HG02852 (cell line): Measurements from ENCODE around the gene DPYSL4.

ENCODE experiments used
- ATAC-seq: cut with Tn5 transposase; IDR thresholded peaks from one replicate; pipeline ENCODE4 v1.9.1; 2021; ENCODE audit warnings: mild to moderate bottlenecking, moderate library complexity; ENCODE audit not compliant: unreplicated experiment

The DPYSL4 gene

GRCh38 chr10:132225073-132225848, 38.5 kb downstream of the DPYSL4 start:
- no peak for ATAC-seq

- no peak for ATAC-seq
These were observed 39.1 kb downstream of the DPYSL4 start for GRCh38 chr10:132225849-132226205.

GRCh38 chr10:132226586-132227405, 40.0 kb downstream of the DPYSL4 start:
- ATAC-seq: no peak

GRCh38 chr10:132227851-132228390, 41.2 kb downstream of the DPYSL4 start:
- ATAC-seq: no peak

- ATAC-seq: no peak
These were observed 41.9 kb downstream of the DPYSL4 start for GRCh38 chr10:132228616-132229015.

GRCh38 chr10:132229096-132229495, 42.3 kb downstream of the DPYSL4 start:
- no peak for ATAC-seq

- no peak for ATAC-seq
These were observed 43.2 kb downstream of the DPYSL4 start for GRCh38 chr10:132229834-132230556.

GRCh38 chr10:132230557-132231210, 43.9 kb downstream of the DPYSL4 start:
- ATAC-seq: no peak

- no peak for ATAC-seq
These were observed 44.9 kb downstream of the DPYSL4 start for GRCh38 chr10:132231656-132232022.

- ATAC-seq: no peak
These were observed 45.5 kb downstream of the DPYSL4 start for GRCh38 chr10:132232023-132232951.

- no peak for ATAC-seq
These were observed 46.2 kb downstream of the DPYSL4 start for GRCh38 chr10:132232981-132233380.

GRCh38 chr10:132233501-132234085, 46.8 kb downstream of the DPYSL4 start:
- no peak for ATAC-seq

GRCh38 chr10:132234860-132235259, 48.1 kb downstream of the DPYSL4 start:
- ATAC-seq: no peak

- no peak for ATAC-seq
These were observed 49.4 kb downstream of the DPYSL4 start for GRCh38 chr10:132236161-132236560.

- ATAC-seq: no peak
These were observed 50.1 kb downstream of the DPYSL4 start for GRCh38 chr10:132236881-132237280.

GRCh38 chr10:132237396-132237795, 50.6 kb downstream of the DPYSL4 start:
- ATAC-seq: no peak

GRCh38 chr10:132237871-132238270, 51.1 kb downstream of the DPYSL4 start:
- ATAC-seq: no peak

- ATAC-seq: no peak
These were observed 51.8 kb downstream of the DPYSL4 start for GRCh38 chr10:132238371-132239125.
